Gastrocnemius medialis (tissue), 4 donors: ENCODE measurements around the gene MANSC4. TPM values are rescaled to one million over a fixed set of nuclear protein-coding genes. Genes with fewer than 3 reads are reported as not detected.

Source experiments
- ATAC-seq, 2 donors: fragments of 150-250 bp; one replicate each; pipeline ENCODE4 v1.9.1; 2016
- DNase-seq, 2 donors: peaks; one replicate each; pipeline ENCODE4 v3.0.0-alpha.2; 2019
- H3K27ac ChIP-seq, 4 donors: fragments of 200-600 bp; sonication (generic); 1 replicate in 1 of 4; 2 replicates in 3 of 4; pipeline ENCODE4 v1.5.1; 2016 to 2018; ENCODE audit warnings: mild to moderate bottlenecking in 2 of 4, moderate library complexity in 1 of 4
- H3K27me3 ChIP-seq, 3 donors: fragments of 200-600 bp; sonication (generic) in 2 of 3; 1 replicate in 1 of 3; 2 replicates in 2 of 3; pipeline versions ENCODE4 v1.5.1 to v1.6.0; 2016 to 2019; ENCODE audit warnings: mild to moderate bottlenecking in 1 of 3, moderate library complexity in 1 of 3
- H3K36me3 ChIP-seq, 2 donors: fragments of 200-600 bp; sonication (generic) in 1 of 2; one replicate each; pipeline ENCODE4 v1.5.1; 2017 to 2018
- H3K4me1 ChIP-seq, 2 donors: fragments of 200-600 bp; sonication (generic) in 1 of 2; one replicate each; pipeline ENCODE4 v1.5.1; 2016 to 2017; ENCODE audit warnings: mild to moderate bottlenecking in 2 of 2
- H3K4me3 ChIP-seq, 4 donors: fragments of 200-600 bp; sonication (generic) in 3 of 4; 1 replicate in 1 of 4; 2 replicates in 3 of 4; pipeline ENCODE4 v1.5.1; 2016 to 2019; ENCODE audit warnings: mild to moderate bottlenecking in 2 of 4
- H3K9me3 ChIP-seq, 3 donors: fragments of 200-600 bp; sonication (generic) in 2 of 3; 1 replicate in 1 of 3; 2 replicates in 2 of 3; pipeline ENCODE4 v1.5.1; 2016 to 2019
- POLR2A ChIP-seq, 2 donors: fragments of 450-650 bp; IDR thresholded peaks; one replicate each; pipeline ENCODE4 v1.6.1; 2017; ENCODE audit warnings: antibody characterized with exemption in 2 of 2, mild to moderate bottlenecking in 2 of 2, moderate library complexity in 2 of 2
- in situ Hi-C, 4 donors: fragments of 200-750 bp; cut with MboI; loops; one replicate each; pipeline versions ENCODE4 v1.15.0 to v1.8.0; 2017; ENCODE audit warnings: low sequenced_read_pairs in 4 of 4
- intact Hi-C: fragments of 100-400 bp; cut with DNase I; formaldehyde crosslinking; loops from one replicate; pipeline ENCODE4 v1.15.1; 2023; ENCODE audit warnings: low total_unique reads
- total RNA-seq, 4 donors: library from RNA; depleted of rRNA; stranded (reverse); fragments of >200 nt; gene quantifications; one replicate each; pipeline versions ENCODE4 v1.1.0 to v1.2.3, GENCODE V29; 2016
- TF ChIP-seq, protein P1 (sequence below), 5 experiments: fragments of 450-650 bp in 3 of 5; fragments of 200-600 bp in 2 of 5; sonication (generic) in 2 of 5; IDR thresholded peaks in 4 of 5; conservative IDR thresholded peaks in 1 of 5; 1 replicate in 4 of 5; 2 replicates in 1 of 5; pipeline ENCODE4 v1.5.1; 2016 to 2019; ENCODE audit warnings: antibody characterized with exemption in 5 of 5, mild to moderate bottlenecking in 3 of 5, moderate library complexity in 3 of 5

Gene MANSC4
- total RNA-seq, 4 donors from 2014 or later: not detected

- Histone ChIP-seq H3K36me3 (no peaks in the 10 kb centered on the region), H3K27ac (no peak overlapping the region), H3K27me3 (no peaks in the 10 kb centered on the region), H3K4me3 (no peak overlapping the region), H3K9me3 (no peaks in the 10 kb centered on the region), H3K4me1 (no peaks in the 10 kb centered on the region)
- DNase-seq: no peak
- intact Hi-C loops (no loop called here), in situ Hi-C loops (no loop called here)
- ATAC-seq: no peak
- TF ChIP-seq, protein P1, sequence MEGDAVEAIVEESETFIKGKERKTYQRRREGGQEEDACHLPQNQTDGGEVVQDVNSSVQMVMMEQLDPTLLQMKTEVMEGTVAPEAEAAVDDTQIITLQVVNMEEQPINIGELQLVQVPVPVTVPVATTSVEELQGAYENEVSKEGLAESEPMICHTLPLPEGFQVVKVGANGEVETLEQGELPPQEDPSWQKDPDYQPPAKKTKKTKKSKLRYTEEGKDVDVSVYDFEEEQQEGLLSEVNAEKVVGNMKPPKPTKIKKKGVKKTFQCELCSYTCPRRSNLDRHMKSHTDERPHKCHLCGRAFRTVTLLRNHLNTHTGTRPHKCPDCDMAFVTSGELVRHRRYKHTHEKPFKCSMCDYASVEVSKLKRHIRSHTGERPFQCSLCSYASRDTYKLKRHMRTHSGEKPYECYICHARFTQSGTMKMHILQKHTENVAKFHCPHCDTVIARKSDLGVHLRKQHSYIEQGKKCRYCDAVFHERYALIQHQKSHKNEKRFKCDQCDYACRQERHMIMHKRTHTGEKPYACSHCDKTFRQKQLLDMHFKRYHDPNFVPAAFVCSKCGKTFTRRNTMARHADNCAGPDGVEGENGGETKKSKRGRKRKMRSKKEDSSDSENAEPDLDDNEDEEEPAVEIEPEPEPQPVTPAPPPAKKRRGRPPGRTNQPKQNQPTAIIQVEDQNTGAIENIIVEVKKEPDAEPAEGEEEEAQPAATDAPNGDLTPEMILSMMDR (IDR thresholded peaks at IDR 0.05 in 4 of 5, conservative IDR thresholded peaks at IDR 0.05 in 1 of 5): no peak
- TF ChIP-seq POLR2A (IDR thresholded peaks at IDR 0.05): no peak
These were observed 25.2 kb upstream of the MANSC4 start for GRCh38 chr12:27805238-27805637.

DNA sequence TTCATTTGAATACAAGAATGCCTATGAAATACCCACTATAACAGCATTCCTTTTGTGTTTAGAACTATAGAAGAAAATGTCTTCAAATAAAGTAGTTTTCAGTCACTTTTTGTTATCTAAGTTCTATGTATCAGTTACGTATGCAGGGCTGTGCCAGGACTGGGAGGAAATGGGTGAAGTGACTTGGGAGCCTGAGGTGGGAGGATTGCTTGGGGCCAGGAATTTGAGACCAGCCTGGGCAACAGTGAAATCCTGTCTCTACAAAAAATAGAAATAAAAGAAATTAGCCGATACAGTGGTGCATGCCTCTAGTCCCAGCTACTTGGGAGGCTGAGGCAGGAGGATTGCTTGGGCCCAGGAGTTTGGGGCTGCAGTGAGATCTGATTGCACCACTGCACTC lies 22.9 kb upstream of the MANSC4 start:
- Histone ChIP-seq H3K36me3 (peaks cover 2 to 8% of the 10 kb centered on the region in 2 donors), H3K4me3 (no peak overlapping the region), H3K27ac (no peak overlapping the region), H3K27me3 (no peaks in the 10 kb centered on the region), H3K4me1 (no peaks in the 10 kb centered on the region), H3K9me3 (no peaks in the 10 kb centered on the region)
- in situ Hi-C loops: no loop called here
- DNase-seq: no peak
- TF ChIP-seq, protein P1 (IDR thresholded peaks at IDR 0.05 in 4 of 5, conservative IDR thresholded peaks at IDR 0.05 in 1 of 5): no peak
- TF ChIP-seq POLR2A (IDR thresholded peaks at IDR 0.05): no peak
- ATAC-seq: no peak
- intact Hi-C loops: no loop called here

DNA sequence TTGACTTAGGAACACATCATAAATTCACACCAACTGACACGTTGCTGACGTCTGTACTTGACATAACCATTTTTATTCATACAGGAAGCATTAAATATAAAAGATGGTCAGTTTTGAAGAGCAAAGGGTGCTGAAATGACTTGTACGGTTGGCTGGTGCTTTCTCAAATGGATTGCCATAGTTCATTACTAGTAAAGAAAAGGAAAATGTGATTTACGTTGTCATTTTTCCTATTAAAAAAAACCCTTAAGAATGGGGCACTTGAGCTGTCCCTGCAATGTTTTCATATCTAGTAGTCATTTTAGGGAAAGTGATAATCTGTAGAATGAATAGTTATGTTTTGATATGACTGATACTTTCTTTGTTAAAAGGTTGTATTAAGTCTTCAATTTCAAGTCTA lies 22.5 kb upstream of the MANSC4 start:
- Histone ChIP-seq H3K27me3 (no peaks in the 10 kb centered on the region), H3K4me3 (no peak overlapping the region), H3K4me1 (no peaks in the 10 kb centered on the region), H3K27ac (no peak overlapping the region), H3K9me3 (no peaks in the 10 kb centered on the region), H3K36me3 (peaks cover 2 to 12% of the 10 kb centered on the region in 2 donors)
- TF ChIP-seq, protein P1 (IDR thresholded peaks at IDR 0.05 in 4 of 5, conservative IDR thresholded peaks at IDR 0.05 in 1 of 5): no peak
- no peak for TF ChIP-seq POLR2A (IDR thresholded peaks at IDR 0.05)
- intact Hi-C loops: no loop called here
- in situ Hi-C loops: no loop called here
- no peak for ATAC-seq
- no peak for DNase-seq

- TF ChIP-seq, protein P1 (IDR thresholded peaks at IDR 0.05 in 4 of 5, conservative IDR thresholded peaks at IDR 0.05 in 1 of 5): no peak
- intact Hi-C loops (no loop called here), in situ Hi-C loops (no loop called here)
- DNase-seq (no peak), ATAC-seq (no peak)
- Histone ChIP-seq H3K9me3 (no peaks in the 10 kb centered on the region), H3K27me3 (no peaks in the 10 kb centered on the region), H3K36me3 (peaks cover 2 to 17% of the 10 kb centered on the region in 2 donors), H3K27ac (no peak overlapping the region), H3K4me3 (no peak overlapping the region), H3K4me1 (no peaks in the 10 kb centered on the region)
These were observed 21.6 kb upstream of the MANSC4 start for GRCh38 chr12:27801630-27802029.

DNA sequence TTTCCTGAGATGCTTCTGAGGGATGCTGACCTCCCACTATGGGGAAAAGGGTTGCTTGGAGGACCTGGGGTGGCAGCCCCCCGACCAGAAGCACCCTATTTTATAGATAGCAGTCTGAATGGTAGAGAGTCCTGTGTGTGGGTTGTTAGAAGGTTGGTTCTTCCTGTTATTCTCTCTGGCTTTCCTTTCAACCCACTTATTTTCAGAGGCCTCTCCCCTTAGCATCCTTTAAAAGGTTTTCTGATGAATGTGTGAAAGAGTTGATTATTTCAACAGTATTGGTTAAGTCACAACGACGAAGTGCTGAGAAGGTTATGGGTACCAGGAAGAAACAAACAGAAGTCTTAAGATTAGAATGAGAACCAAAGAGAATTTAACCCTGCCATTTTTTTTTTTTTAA lies 20.8 kb upstream of the MANSC4 start:
- in situ Hi-C loops (no loop called here), intact Hi-C loops (no loop called here)
- Histone ChIP-seq H3K27me3 (no peaks in the 10 kb centered on the region), H3K9me3 (no peaks in the 10 kb centered on the region), H3K27ac (no peak overlapping the region), H3K4me1 (no peaks in the 10 kb centered on the region), H3K4me3 (no peak overlapping the region), H3K36me3 (peaks cover 2 to 17% of the 10 kb centered on the region in 2 donors)
- ATAC-seq (no peak), DNase-seq (no peak)
- TF ChIP-seq POLR2A (IDR thresholded peaks at IDR 0.05): no peak
- TF ChIP-seq, protein P1 (IDR thresholded peaks at IDR 0.05 in 4 of 5, conservative IDR thresholded peaks at IDR 0.05 in 1 of 5): no peak
